Measurements from ENCODE around the gene SHISAL1. TPM values are rescaled to one million over a fixed set of nuclear protein-coding genes. Genes with fewer than 3 reads are reported as not detected.

Gene SHISAL1
- total RNA-seq = 0.24 and 0.31 TPM in 2 replicates
- 0.81 TPM for polyA plus RNA-seq (2012)

GRCh38 chr22:44312766-44313165 is at the start of gene SHISAL1:
SHISAL1 (minus strand) TSS chr22:44312951; CDS start chr22:44300945, 12,006 bp downstream.
- DNase-seq (ENCODE audit: low read depth) = no peak

GRCh38 chr22:44361391-44362126 is 48.8 kb upstream of the SHISAL1 start:
- DNase-seq (ENCODE audit: low read depth) = no peak

DNA sequence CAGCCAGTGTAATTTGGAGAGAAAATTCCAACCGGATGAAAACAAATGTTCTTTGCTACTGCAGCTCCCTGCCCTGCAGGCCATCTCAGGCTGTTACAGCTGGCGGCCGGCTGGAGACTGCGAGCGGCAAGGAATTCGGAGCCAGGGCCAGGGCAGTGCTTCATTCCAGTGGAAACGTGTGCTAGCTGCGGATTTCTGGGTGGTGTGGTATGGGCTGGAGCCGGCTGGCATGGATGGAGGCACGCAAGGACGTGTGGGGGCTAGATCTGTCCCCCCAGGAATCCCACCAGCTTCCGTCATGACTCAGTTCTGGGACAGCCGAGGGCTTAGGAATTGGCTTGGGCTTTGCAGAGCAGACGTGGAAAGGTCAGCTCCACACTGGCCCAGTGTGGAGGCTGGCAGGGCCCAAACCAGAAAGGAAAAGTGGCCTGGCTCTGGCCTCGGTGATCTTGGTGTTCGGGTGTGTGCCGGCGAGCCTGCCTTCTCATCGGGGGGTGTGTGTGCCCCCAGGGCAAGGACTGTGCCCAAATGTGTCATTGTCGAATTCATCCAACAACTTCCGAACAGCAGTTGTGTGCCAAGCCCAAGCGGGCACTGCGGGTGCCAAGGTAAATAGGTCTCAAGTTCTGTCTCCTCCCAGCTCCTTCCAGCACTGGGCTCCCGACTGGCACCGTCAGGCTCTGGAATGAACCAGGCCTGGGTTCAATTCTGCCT is 48.1 kb upstream of the SHISAL1 start:
- DNase-seq (ENCODE audit: low read depth) = peak; percentile 97

DNA sequence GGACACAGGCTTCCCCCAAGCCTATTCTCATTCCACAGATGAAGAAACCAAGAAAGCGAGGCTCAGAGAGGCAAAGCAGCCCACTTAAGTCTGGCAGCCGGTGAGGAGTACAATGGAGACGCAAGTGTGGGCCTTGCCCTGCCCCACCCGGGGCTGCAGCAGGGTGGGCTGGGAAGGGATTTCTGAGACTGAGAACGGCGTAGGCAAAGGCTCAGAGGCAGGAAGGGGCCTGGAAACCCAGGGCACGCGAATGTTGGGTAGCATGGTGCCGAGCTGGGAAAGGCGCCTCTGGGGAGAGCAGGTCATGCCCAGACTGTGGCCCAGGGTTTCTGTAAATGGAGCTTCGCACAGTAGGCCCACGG is 47.5 kb upstream of the SHISAL1 start:
- no peak for DNase-seq (ENCODE audit: low read depth)

DNA sequence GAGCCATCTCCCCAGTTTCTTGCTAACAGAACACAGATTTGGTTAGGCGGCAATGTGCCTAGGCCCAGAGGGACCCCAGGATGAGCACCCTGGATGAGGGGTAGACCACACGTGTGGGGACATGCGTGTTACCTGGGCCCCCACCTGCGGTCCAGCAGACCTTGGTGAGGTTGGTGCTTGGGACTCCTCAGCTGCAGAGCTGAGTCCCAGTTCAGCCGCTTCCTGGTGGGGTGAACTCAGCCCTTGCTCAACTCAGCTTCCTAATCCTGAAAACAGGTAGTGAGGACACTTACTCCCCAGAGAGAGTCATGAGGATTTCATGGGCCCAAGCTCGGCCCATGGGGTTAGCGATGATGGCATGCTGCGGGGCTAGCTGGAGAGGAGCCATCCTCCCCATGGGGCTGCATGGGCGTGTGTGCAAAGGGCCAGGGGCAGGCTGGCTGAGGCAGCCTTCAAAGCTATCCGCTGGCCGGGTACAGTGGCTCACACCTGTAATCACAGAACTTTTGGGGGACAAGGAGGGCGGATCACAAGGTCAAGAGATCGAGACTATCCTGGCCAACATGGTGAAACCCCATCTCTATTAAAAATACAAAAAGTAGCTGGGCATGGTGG is 46.9 kb upstream of the SHISAL1 start:
- no peak for DNase-seq (ENCODE audit: low read depth)

GRCh38 chr22:44358709-44359440 is 46.1 kb upstream of the SHISAL1 start:
- no peak for DNase-seq (ENCODE audit: low read depth)

DNA sequence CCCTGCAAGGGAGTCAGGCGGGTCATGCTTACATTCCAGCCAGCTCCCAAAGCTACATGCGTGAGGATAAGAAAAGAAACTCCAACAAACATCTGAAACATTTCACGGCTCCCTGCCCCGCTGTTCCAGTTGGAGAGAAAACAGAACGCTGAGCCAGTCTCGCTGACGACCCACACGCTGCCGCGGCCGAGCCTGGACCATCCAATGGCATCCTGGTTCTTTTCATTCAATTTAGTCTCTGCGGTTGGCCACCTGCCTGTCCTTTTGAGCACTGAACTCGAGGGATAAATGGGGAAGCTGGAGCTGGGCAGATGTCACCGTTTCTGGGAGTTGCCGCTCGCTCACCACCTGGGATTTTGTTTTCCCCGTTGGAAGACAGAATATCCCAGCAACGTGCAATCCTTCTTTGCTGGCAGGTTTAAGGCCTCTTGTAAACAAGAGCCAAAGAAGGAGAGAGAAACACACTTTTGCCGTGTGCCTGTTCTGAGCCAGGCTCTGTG is 45.3 kb upstream of the SHISAL1 start:
- no peak for DNase-seq (ENCODE audit: low read depth)

DNA sequence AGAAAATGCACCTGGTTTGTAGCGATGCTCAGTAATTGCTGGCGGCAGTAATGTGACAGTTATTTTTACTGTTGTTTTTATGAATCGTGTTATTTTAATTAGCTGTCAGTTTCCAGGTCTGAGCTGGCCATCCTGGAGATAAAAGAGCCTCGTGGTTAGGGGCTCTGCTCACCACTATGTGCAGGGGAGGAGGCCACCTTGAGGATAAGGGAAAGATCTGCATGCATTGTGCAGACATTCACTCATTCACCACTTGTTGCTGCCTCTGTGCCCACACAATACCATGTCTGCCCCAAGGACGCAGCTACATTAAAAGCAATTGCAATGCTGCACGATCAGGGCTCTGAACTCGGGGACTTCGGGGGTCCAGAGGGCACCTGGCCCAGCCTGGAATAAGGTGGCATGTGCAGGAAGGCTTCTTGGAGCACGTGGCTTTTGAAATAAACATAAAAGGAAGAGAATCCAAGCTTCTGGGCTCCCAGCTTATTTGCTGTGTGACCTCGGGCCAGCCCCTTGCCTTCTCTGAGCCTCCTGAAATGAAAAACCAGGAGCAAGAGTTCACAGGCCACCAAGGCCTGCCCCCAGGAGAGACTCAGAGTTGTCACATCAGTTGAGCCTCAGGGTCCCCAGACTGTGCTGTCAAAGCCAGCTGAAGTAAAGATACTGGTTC is 44.7 kb upstream of the SHISAL1 start:
- DNase-seq (ENCODE audit: low read depth) = no peak

- no peak for DNase-seq (ENCODE audit: low read depth)
These were observed 42.9 kb upstream of the SHISAL1 start for GRCh38 chr22:44355716-44356070.

- no peak for DNase-seq (ENCODE audit: low read depth)
These were observed 41.5 kb upstream of the SHISAL1 start for GRCh38 chr22:44354288-44354687.

DNA sequence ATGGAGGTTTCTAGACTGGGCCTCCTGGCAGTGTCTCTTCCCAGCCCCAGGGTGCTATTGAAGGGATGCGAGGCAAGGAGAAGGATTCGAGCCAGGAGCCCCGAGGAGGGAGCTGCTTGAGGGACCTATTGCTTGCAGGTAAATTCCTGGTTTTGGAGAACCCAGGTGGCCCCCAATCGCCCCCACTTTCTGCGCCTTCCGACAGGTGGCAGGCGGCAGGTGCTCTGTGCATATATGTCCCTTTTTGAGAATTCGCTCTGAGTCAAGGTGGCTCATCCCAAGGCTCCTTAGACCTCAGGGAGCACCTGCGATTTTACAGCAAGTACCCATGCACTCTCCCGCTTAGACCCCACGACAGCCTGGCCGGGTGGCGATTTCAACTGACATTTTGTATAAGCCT is 40.3 kb upstream of the SHISAL1 start:
- no peak for DNase-seq (ENCODE audit: low read depth)

DNA sequence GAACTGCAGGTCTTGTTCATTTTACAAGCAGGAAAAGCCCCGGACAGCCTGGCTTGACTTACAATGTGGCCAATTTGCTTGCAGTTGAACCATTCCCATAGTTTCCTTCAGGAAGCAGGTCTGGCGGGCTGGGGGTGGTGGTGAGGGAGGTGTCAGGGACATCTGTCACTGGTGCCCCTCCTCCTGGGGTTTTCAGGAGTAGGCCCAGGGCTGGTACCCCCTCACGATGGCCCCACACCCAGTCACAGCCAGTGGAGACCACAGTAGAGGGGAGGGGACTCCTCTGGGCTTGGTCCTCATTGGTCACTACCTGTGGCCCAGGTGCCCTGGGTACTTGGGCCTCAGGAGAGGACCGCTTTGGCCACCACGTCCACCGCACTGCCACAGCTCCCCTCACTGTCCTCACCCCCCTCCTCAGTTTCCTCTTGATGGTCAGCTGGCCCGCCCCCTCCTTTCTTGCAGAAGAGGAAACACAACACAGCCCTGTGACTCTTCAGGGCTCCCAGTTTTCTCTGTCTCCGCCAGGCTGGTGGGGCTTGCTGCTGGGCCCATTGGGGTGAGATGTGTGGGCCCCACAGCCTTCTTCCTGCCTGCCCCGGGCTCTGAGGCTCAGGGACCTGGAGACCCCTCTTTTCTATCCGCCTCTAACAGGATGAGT is 39.8 kb upstream of the SHISAL1 start:
- no peak for DNase-seq (ENCODE audit: low read depth)

- peak; percentile 94 for DNase-seq (ENCODE audit: low read depth)
These were observed 39.1 kb upstream of the SHISAL1 start for GRCh38 chr22:44351685-44352377.

DNA sequence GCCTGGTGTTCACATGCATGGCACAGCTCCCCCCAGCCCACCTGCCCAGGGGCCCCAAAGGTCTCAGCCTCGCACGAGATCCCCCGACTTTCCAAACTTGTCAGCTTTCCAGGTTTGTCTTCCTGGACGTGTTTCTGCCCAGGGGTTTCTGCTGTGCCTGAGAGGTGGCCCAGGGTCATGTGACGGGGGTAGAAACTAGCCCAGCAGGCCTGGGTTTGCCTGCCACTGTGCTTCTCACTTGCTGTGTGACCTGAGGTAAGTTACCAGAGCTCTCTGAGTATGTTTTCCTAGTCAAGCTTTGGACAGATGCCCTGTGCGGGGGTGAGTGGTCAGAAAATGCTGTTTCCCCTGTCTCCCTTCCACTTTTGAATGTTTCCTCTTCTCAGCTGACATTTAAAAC is 38.3 kb upstream of the SHISAL1 start:
- no peak for DNase-seq (ENCODE audit: low read depth)

- DNase-seq (ENCODE audit: low read depth) = no peak
These were observed 36.8 kb upstream of the SHISAL1 start for GRCh38 chr22:44349594-44349993.

- no peak for DNase-seq (ENCODE audit: low read depth)
These were observed 36.3 kb upstream of the SHISAL1 start for GRCh38 chr22:44348971-44349560.

DNA sequence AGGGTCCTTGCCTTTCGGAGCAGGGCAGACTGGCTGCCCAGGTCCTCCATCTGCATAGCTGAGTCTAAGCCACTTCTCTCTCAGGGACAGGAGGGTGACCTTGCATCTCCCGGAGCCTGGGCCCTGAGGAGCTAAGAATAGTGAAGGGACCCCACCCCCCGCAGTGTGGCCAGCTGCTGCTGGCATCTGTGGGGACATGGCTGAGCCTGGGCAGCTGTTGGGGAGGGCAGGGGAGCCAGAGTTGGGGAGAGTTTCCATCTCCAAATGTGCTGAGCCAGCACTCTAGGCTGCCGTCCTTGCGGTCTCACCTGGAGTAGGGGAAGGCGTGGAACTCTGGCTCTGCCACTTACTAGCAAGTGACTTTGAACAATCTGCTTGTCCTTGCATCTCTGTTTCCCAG is 34.8 kb upstream of the SHISAL1 start:
- DNase-seq (ENCODE audit: low read depth) = peak; percentile 58

DNA sequence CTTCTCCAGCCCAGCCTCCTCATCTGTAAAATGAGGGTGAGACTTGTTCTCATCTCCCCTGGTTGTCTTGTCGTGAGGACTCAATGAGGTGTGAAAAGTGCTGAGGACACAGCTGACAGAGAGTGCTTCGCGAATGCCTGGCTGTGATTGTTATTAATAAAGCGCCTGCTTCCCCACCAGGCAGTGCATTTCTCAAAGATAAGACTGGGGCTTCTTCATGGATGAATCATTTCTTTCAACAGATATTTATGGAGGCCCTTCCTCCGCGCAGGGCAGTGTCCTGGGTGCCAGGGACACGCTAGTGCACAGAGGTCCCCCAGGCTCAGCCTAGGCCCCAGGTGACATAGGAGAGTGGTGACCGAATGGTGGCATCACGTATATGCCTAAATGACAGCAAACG is 34.3 kb upstream of the SHISAL1 start:
- DNase-seq (ENCODE audit: low read depth) = peak; percentile 49

- no peak for DNase-seq (ENCODE audit: low read depth)
These were observed 33.1 kb upstream of the SHISAL1 start for GRCh38 chr22:44345872-44346271.

DNA sequence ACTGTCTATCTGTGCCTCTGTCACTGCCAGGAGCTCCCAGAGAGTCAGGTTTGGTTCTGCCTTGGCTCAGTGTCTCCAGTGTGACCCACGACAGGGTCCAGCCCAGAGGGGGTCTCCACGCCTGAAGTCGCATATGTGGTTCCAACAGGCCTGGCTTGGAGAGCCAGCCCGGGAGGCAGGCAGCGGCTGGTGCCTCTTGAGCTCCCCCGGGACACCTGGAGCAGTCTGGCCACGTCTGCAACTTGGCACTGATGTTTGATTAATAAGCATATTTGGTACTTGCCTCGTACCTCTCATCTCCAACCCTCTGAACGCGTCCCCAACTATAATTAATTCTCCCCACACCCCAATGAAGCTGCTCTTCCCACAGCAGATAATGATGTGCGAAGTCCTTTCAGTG is 31.7 kb upstream of the SHISAL1 start:
- DNase-seq (ENCODE audit: low read depth) = no peak
